LNCAP (cell line): ENCODE results near the gene TEX10.

Experiments used
- CTCF ChIP-seq: fragments of 450-650 bp; IDR thresholded peaks from 2 replicates; pipeline ENCODE4 v1.5.1; 2017; ENCODE audit warnings: mild to moderate bottlenecking

TEX10 gene

GRCh38 chr9:100352727-100353505 lies at the start of gene TEX10:
TSS of gene TEX10 (minus strand) at chr9:100352942. CDS start at chr9:100349363, 3,579 bp downstream.
- TF ChIP-seq CTCF: no peak

DNA sequence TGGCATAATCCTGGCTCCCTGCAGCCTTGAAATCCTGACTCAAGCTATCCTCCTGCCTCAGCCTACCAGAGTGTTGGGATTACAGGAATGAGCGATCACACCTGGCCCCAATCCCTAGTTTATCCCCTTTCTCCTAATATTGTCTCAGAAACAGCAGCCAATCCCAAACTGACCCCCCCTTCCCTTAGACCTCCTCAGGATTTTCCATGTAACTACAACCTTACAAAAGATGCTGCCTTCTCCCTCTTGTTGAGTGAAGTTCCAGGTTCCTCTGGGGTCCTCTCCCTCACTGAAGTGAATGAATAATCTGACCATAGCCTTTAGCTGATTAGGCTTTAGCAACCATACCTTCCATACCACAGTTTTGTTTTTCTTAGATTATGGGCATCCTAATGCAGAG lies 48.3 kb upstream of the TEX10 start:
- TF ChIP-seq CTCF: no peak

- no peak for TF ChIP-seq CTCF
Measured at GRCh38 chr9:100397529-100398266, 45.0 kb upstream of the TEX10 start.

DNA sequence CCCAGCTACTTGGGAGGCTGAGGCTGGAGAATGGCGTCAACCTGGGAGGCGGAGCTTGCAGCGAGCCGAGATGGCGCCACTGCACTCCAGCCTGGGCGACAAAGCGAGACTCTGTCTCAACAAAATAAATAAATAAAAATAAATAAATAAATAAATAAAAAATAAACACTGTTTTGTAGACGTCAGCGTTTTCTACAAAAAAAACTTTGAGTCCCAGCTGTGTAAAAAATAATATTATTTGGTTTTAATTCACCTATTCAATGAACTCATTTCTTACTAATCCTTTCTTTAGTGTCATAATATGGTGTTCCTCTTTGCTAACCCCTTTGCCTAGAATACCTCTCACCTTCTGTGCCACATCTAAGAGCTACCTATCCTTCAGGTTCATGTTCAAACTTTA lies 44.0 kb upstream of the TEX10 start:
- no peak for TF ChIP-seq CTCF

GRCh38 chr9:100394816-100395215 lies 42.1 kb upstream of the TEX10 start:
- TF ChIP-seq CTCF: no peak

DNA sequence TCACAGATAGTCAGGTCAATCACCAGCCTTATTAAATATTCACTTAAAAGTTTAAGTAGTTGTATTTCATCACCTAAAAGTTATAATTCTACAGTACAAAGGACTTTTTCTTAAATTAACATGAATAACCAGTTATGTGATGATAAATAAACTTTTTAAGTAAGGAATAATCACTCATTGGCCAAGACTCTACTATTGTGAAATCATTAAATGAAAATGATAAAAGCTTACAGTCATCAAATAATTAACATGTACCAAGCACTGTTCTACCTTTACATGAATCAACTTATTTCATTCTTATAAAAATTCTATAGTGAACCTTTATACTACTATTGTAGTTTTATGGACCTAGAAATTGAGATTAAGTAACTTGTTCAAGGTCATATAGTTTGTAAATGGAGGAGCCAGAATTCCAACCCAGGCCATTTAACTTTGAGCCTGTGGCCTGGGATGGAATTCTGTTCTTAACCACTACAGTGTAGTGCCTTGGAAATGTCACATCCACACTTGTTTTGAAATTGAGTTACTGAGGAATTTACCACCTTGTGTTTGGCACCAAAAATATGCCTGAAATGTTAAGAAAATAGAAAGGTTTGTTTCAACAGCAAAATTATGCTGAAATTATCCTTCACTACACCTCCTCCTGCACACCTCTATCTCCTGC lies 41.4 kb upstream of the TEX10 start:
- TF ChIP-seq CTCF: no peak

- TF ChIP-seq CTCF: no peak
Measured at GRCh38 chr9:100379862-100380261, 27.1 kb upstream of the TEX10 start.
